HCT116 (cell line): Measurements from ENCODE around the gene TMEM258. TPM values are rescaled to one million over a fixed set of nuclear protein-coding genes. Genes with fewer than 3 reads are reported as not detected.
A peak's percentile ranks its signal among the peaks of the same experiment; 100 is the strongest.

Experiments
- ATAC-seq: fragments of 200-7000 bp; cut with Tn5 transposase; 2 replicates; pipeline ENCODE4 v1.9.1; 2020; ENCODE audit warnings: mild to moderate bottlenecking, moderate library complexity
- BruUV-seq: library from RNA; stranded (reverse); fragments of 400-500 nt; replicated peaks from 2 replicates; lab custom pipeline; 2021; lab: Mats Ljungman, UMichigan
- CTCF ChIA-PET: fragments of 300-600 bp; sonication (Branson Sonifier 250); formaldehyde crosslinking; loops from one replicate; lab custom pipeline; 2021; ENCODE audit warnings: antibody characterized with exemption; lab: Charles Lee
- POLR2A ChIA-PET: fragments of 300-600, 350-600 bp; sonication (Branson Sonifier 250); formaldehyde crosslinking; loops from one replicate; lab custom pipeline; 2021; ENCODE audit warnings: antibody characterized with exemption; lab: Charles Lee
- RAD21 ChIA-PET, 2 experiments: fragments of 300-600 bp; sonication (Branson Sonifier 250); formaldehyde crosslinking; loops; one replicate each; lab custom pipeline; 2023; ENCODE audit warnings: low total read pairs in 2 of 2; ENCODE audit not compliant: uncharacterized antibody in 2 of 2, unreplicated experiment in 2 of 2, low non-redundant PET in 1 of 2; lab: Charles Lee
- DNase-seq: peaks from one replicate; pipeline ENCODE4 v3.0.0-alpha.2; 2010; ENCODE audit warnings: low read depth, low spot score
- H2AFZ ChIP-seq: fragments of 200-600 bp; shearing (Covaris generic), sonication (generic); 2 replicates; pipeline ENCODE4 v1.6.1; 2017; ENCODE audit warnings: low read depth, mixed run types, mixed read lengths, antibody characterized with exemption, low read length; ENCODE audit not compliant: poor library complexity, severe bottlenecking
- H3K27ac ChIP-seq: 2 replicates; pipeline ENCODE4 v1.5.1; 2012; ENCODE audit warnings: low read depth, low read length
- H3K27me3 ChIP-seq: fragments of 200-600 bp; sonication (generic); 2 replicates; pipeline ENCODE4 v1.6.1; 2016; ENCODE audit warnings: mixed run types, low read length, mixed read lengths; ENCODE audit not compliant: insufficient read depth
- H3K36me3 ChIP-seq, 2 experiments: fragments of 200-500 bp in 1 of 2; fragments of 200-600 bp in 1 of 2; sonication (Bioruptor generic) in 1 of 2; sonication (generic) in 1 of 2; 2 replicates each; pipeline versions ENCODE4 v1.5.1 to v1.6.1; 2014 to 2016; ENCODE audit warnings: low read length in 2 of 2, inconsistent platforms in 1 of 2, mixed read lengths in 1 of 2, mixed run types in 1 of 2; ENCODE audit not compliant: insufficient read depth in 2 of 2, control insufficient read depth in 1 of 2
- H3K4me1 ChIP-seq, 2 experiments: fragments of 200-600 bp in 1 of 2; sonication (generic) in 1 of 2; 2 replicates each; pipeline versions ENCODE4 v1.5.1 to v1.6.1; 2012 to 2017; ENCODE audit warnings: low read length in 2 of 2, inconsistent platforms in 1 of 2, mild to moderate bottlenecking in 1 of 2, mixed read lengths in 1 of 2, mixed run types in 1 of 2, moderate library complexity in 1 of 2; ENCODE audit not compliant: insufficient read depth in 2 of 2, control insufficient read depth in 1 of 2
- H3K4me2 ChIP-seq: fragments of 200-600 bp; sonication (generic); 2 replicates; pipeline ENCODE4 v1.6.1; 2017; ENCODE audit warnings: mixed run types, low read length, mixed read lengths
- H3K4me3 ChIP-seq, 2 experiments: fragments of 200-600 bp in 1 of 2; sonication (generic) in 1 of 2; replicated peaks in 1 of 2; 2 replicates each; pipeline ENCODE4 v1.5.1; 2011 to 2016; ENCODE audit warnings: low read length in 2 of 2, control low read depth in 1 of 2, low read depth in 1 of 2, mild to moderate bottlenecking in 1 of 2, mixed read lengths in 1 of 2, mixed run types in 1 of 2
- H3K79me2 ChIP-seq: fragments of 200-600 bp; sonication (generic); 2 replicates; pipeline ENCODE4 v1.6.1; 2017; ENCODE audit warnings: mild to moderate bottlenecking, mixed run types, low read length, moderate library complexity, mixed read lengths; ENCODE audit not compliant: insufficient read depth
- H3K9ac ChIP-seq: fragments of 200-600 bp; sonication (generic); 2 replicates; pipeline ENCODE4 v1.6.1; 2016; ENCODE audit warnings: low read length, mixed read lengths
- H3K9me2 ChIP-seq: fragments of 200-600 bp; sonication (generic), shearing (Covaris generic); 2 replicates; pipeline ENCODE4 v1.6.1; 2017; ENCODE audit warnings: mixed run types, mild to moderate bottlenecking, moderate library complexity; ENCODE audit not compliant: insufficient read depth
- H3K9me3 ChIP-seq, 2 experiments: fragments of 200-500 bp in 1 of 2; fragments of 200-600 bp in 1 of 2; sonication (Bioruptor generic) in 1 of 2; sonication (generic) in 1 of 2; 2 replicates each; pipeline ENCODE4 v1.6.1; 2014 to 2017; ENCODE audit warnings: low read length in 2 of 2, mixed read lengths in 2 of 2, inconsistent platforms in 1 of 2, low read depth in 1 of 2, mild to moderate bottlenecking in 1 of 2, mixed run types in 1 of 2, moderate library complexity in 1 of 2; ENCODE audit not compliant: control insufficient read depth in 1 of 2, insufficient read depth in 1 of 2
- H4K20me1 ChIP-seq: fragments of 200-600 bp; sonication (generic), shearing (Covaris generic); 2 replicates; pipeline ENCODE4 v1.6.1; 2017; ENCODE audit warnings: mixed run types, mild to moderate bottlenecking, moderate library complexity; ENCODE audit not compliant: insufficient read depth
- CBX3 ChIP-seq: IDR thresholded peaks from 2 replicates; pipeline ENCODE4 v1.6.1; 2012; ENCODE audit warnings: low read depth
- CEBPB ChIP-seq: IDR thresholded peaks from 2 replicates; pipeline ENCODE4 v1.6.1; 2012; ENCODE audit warnings: low read depth
- EZH2 ChIP-seq: fragments of 200-600 bp; sonication (generic); IDR thresholded peaks from 2 replicates; pipeline ENCODE4 v1.6.1; 2017; ENCODE audit warnings: antibody characterized with exemption, mixed run types
- EZH2phosphoT487 ChIP-seq: fragments of 200-600 bp; IDR thresholded peaks from 2 replicates; pipeline ENCODE4 v1.6.1; 2018; ENCODE audit warnings: antibody characterized with exemption, borderline replicate concordance
- POLR2AphosphoS5 ChIP-seq: IDR thresholded peaks from 2 replicates; pipeline ENCODE4 v1.6.1; 2011; ENCODE audit warnings: mild to moderate bottlenecking, low read depth, low read length, moderate library complexity
- RAD21 ChIP-seq: IDR thresholded peaks from 2 replicates; pipeline ENCODE4 v1.6.1; 2012; ENCODE audit warnings: low read depth, mild to moderate bottlenecking
- SIN3A ChIP-seq: IDR thresholded peaks from 2 replicates; pipeline ENCODE4 v1.6.1; 2012; ENCODE audit warnings: low read depth
- YY1 ChIP-seq: IDR thresholded peaks from 2 replicates; pipeline ENCODE4 v1.6.1; 2011; ENCODE audit warnings: low read length, low read depth, moderate library complexity, mild to moderate bottlenecking; ENCODE audit not compliant: insufficient replicate concordance; ENCODE audit errors: extremely low read depth
- ZNF274 ChIP-seq: fragments of 200-500 bp; sonication (Bioruptor generic); IDR thresholded peaks from 2 replicates; pipeline ENCODE4 v1.6.1; 2014; ENCODE audit warnings: mild to moderate bottlenecking, low read depth, low read length, inconsistent platforms
- intact Hi-C: fragments of 100-400 bp; cut with micrococcal nuclease; formaldehyde crosslinking; loops from 2 replicates; pipeline ENCODE4 v1.10.0; 2022
- total RNA-seq: library from RNA; stranded (reverse); gene quantifications from one replicate; pipeline ENCODE4 v1.2.1, GENCODE V29; 2021; ENCODE audit not compliant: unreplicated experiment
- TF ChIP-seq, protein P1 (sequence below), 3 experiments: fragments of 200-600 bp in 1 of 3; sonication (generic) in 1 of 3; IDR thresholded peaks in 2 of 3; conservative IDR thresholded peaks in 1 of 3; 2 replicates each; pipeline ENCODE4 v1.5.1; 2012 to 2017; ENCODE audit warnings: low read depth in 2 of 3, low read length in 2 of 3, antibody characterized with exemption in 1 of 3, borderline replicate concordance in 1 of 3, control low read depth in 1 of 3, mild to moderate bottlenecking in 1 of 3, mixed read lengths in 1 of 3, mixed run types in 1 of 3, moderate library complexity in 1 of 3; ENCODE audit not compliant: insufficient read depth in 1 of 3
- TF ChIP-seq, protein P2 (sequence below): IDR thresholded peaks from 2 replicates; pipeline ENCODE4 v1.6.1; 2012; ENCODE audit warnings: low read depth

The TMEM258 gene
- total RNA-seq, 1 experiment from 2014 or later = 160 TPM

- ChIA-PET CTCF (interaction anchor here (0.7 to 1.9 kb wide), 10 partner anchors 9 to 54 kb away, joined by 3 to 20 read pairs (median 4); partner anchors contain the start of gene FADS1), POLR2A (interaction anchor here (0.6 to 1.3 kb wide), 3 partner anchors 27 to 179 kb away, joined by 4 to 5 read pairs (median 5); partner anchors contain the start of gene FTH1), RAD21 (interaction anchor here (0.6 to 1.4 kb wide), 4 partner anchors 40 to 320 kb away, joined by 3 to 5 read pairs (median 4); no protein-coding TSS in a partner anchor)
- Histone ChIP-seq H3K9me3 (no peaks in the 10 kb centered on the region), H3K79me2 (peaks cover 28% of the 10 kb centered on the region), H4K20me1 (no peaks in the 10 kb centered on the region), H3K27ac (no peak overlapping the region), H3K9me2 (no peaks in the 10 kb centered on the region), H3K36me3 (peaks cover 18 to 41% of the 10 kb centered on the region in 2 experiments; a peak in 3 of 4 replicates), H3K9ac (no peak overlapping the region), H3K4me3 (no peak overlapping the region), H3K27me3 (no peaks in the 10 kb centered on the region), H3K4me1 (peaks cover 2 to 6% of the 10 kb centered on the region in 2 experiments; a peak in 2 of 4 replicates), H2AFZ (no peak overlapping the region), H3K4me2 (no peak overlapping the region)
- DNase-seq (peak; percentile 48), ATAC-seq (peak; percentile 51)
- intact Hi-C loops = loop anchor here (2.0 kb wide), 1 partner anchor 41 kb away; no protein-coding TSS in a partner anchor
- no TSS peak for BruUV-seq
- TF ChIP-seq POLR2AphosphoS5 = peak; percentile 48; the same call in 1 of the 2 replicates
- TF ChIP-seq EZH2 = no peak
- TF ChIP-seq ZNF274 = no peak
- TF ChIP-seq, protein P1, sequence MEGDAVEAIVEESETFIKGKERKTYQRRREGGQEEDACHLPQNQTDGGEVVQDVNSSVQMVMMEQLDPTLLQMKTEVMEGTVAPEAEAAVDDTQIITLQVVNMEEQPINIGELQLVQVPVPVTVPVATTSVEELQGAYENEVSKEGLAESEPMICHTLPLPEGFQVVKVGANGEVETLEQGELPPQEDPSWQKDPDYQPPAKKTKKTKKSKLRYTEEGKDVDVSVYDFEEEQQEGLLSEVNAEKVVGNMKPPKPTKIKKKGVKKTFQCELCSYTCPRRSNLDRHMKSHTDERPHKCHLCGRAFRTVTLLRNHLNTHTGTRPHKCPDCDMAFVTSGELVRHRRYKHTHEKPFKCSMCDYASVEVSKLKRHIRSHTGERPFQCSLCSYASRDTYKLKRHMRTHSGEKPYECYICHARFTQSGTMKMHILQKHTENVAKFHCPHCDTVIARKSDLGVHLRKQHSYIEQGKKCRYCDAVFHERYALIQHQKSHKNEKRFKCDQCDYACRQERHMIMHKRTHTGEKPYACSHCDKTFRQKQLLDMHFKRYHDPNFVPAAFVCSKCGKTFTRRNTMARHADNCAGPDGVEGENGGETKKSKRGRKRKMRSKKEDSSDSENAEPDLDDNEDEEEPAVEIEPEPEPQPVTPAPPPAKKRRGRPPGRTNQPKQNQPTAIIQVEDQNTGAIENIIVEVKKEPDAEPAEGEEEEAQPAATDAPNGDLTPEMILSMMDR (IDR thresholded peaks at IDR 0.05 in 2 of 3, conservative IDR thresholded peaks at IDR 0.05 in 1 of 3; ENCODE audit: borderline replicate concordance in 1 of 3, insufficient read depth in 1 of 3, low read depth in 2 of 3, low read length in 2 of 3) = peak; percentile 77 to 97 (median 82)
- no peak for TF ChIP-seq YY1
- peak; percentile 74 for TF ChIP-seq RAD21
- TF ChIP-seq CBX3 = no peak
- no peak for TF ChIP-seq EZH2phosphoT487
- TF ChIP-seq SIN3A = no peak
- TF ChIP-seq, protein P2, sequence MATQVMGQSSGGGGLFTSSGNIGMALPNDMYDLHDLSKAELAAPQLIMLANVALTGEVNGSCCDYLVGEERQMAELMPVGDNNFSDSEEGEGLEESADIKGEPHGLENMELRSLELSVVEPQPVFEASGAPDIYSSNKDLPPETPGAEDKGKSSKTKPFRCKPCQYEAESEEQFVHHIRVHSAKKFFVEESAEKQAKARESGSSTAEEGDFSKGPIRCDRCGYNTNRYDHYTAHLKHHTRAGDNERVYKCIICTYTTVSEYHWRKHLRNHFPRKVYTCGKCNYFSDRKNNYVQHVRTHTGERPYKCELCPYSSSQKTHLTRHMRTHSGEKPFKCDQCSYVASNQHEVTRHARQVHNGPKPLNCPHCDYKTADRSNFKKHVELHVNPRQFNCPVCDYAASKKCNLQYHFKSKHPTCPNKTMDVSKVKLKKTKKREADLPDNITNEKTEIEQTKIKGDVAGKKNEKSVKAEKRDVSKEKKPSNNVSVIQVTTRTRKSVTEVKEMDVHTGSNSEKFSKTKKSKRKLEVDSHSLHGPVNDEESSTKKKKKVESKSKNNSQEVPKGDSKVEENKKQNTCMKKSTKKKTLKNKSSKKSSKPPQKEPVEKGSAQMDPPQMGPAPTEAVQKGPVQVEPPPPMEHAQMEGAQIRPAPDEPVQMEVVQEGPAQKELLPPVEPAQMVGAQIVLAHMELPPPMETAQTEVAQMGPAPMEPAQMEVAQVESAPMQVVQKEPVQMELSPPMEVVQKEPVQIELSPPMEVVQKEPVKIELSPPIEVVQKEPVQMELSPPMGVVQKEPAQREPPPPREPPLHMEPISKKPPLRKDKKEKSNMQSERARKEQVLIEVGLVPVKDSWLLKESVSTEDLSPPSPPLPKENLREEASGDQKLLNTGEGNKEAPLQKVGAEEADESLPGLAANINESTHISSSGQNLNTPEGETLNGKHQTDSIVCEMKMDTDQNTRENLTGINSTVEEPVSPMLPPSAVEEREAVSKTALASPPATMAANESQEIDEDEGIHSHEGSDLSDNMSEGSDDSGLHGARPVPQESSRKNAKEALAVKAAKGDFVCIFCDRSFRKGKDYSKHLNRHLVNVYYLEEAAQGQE = no peak
- TF ChIP-seq CEBPB = no peak
Measured at GRCh38 chr11:61787928-61788491, 4.4 kb downstream of the TMEM258 start.
